Measurements from ENCODE around the gene TSSC4.

The TSSC4 gene

DNA sequence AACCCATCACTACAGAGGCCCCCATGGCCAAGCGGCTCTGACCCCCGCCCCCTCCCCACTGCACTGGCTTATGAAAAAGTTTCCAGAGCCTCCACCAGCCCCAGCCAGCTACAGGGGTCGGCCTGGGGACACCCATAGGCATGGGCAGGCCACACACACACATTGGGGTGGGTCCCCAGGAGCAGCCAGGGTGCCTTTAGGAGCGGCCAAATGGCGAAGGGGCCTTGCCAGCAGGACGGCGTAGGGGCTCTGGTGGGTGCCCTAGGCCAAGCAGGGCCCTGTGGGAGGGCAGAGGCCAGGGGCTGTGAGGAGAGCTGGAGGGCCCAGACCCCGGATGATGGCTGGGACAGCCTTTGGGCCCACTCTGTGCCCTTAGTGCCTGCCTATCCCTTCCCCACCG lies 10.1 kb downstream of the TSSC4 start:
- Histone ChIP-seq H3K9me3 (ENCODE audit: control insufficient read depth, insufficient read depth, low read length) (no peaks in the 10 kb centered on the region), H3K36me3 (ENCODE audit: control insufficient read depth, low read length) (no peaks in the 10 kb centered on the region), H3K4me1 (ENCODE audit: control insufficient read depth, low read length) (no peaks in the 10 kb centered on the region), H3K79me2 (ENCODE audit: control insufficient read depth, low read length) (no peaks in the 10 kb centered on the region), H3K4me2 (ENCODE audit: low read length) (no peak overlapping the region), H3K27me3 (ENCODE audit: control insufficient read depth, low read length) (no peaks in the 10 kb centered on the region), H3K9me2 (replicated peaks; ENCODE audit: control insufficient read depth, low read length) (no peaks in the 10 kb centered on the region), H3K4me3 (ENCODE audit: low read length) (no peak overlapping the region), H3F3A (ENCODE audit: control insufficient read depth, insufficient read depth) (no peaks in the 10 kb centered on the region), H3K27ac (ENCODE audit: low read depth, low read length) (no peak overlapping the region), H4K20me1 (ENCODE audit: control insufficient read depth, insufficient read depth, low read depth, low read length) (no peaks in the 10 kb centered on the region)
- TF ChIP-seq, protein P1, sequence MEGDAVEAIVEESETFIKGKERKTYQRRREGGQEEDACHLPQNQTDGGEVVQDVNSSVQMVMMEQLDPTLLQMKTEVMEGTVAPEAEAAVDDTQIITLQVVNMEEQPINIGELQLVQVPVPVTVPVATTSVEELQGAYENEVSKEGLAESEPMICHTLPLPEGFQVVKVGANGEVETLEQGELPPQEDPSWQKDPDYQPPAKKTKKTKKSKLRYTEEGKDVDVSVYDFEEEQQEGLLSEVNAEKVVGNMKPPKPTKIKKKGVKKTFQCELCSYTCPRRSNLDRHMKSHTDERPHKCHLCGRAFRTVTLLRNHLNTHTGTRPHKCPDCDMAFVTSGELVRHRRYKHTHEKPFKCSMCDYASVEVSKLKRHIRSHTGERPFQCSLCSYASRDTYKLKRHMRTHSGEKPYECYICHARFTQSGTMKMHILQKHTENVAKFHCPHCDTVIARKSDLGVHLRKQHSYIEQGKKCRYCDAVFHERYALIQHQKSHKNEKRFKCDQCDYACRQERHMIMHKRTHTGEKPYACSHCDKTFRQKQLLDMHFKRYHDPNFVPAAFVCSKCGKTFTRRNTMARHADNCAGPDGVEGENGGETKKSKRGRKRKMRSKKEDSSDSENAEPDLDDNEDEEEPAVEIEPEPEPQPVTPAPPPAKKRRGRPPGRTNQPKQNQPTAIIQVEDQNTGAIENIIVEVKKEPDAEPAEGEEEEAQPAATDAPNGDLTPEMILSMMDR (IDR thresholded peaks at IDR 0.05; ENCODE audit: low read depth, low read length, poor library complexity, severe bottlenecking), result no peak
- no peak for TF ChIP-seq EZH2phosphoT487 (IDR thresholded peaks at IDR 0.05; ENCODE audit: borderline replicate concordance, low read length)

DNA sequence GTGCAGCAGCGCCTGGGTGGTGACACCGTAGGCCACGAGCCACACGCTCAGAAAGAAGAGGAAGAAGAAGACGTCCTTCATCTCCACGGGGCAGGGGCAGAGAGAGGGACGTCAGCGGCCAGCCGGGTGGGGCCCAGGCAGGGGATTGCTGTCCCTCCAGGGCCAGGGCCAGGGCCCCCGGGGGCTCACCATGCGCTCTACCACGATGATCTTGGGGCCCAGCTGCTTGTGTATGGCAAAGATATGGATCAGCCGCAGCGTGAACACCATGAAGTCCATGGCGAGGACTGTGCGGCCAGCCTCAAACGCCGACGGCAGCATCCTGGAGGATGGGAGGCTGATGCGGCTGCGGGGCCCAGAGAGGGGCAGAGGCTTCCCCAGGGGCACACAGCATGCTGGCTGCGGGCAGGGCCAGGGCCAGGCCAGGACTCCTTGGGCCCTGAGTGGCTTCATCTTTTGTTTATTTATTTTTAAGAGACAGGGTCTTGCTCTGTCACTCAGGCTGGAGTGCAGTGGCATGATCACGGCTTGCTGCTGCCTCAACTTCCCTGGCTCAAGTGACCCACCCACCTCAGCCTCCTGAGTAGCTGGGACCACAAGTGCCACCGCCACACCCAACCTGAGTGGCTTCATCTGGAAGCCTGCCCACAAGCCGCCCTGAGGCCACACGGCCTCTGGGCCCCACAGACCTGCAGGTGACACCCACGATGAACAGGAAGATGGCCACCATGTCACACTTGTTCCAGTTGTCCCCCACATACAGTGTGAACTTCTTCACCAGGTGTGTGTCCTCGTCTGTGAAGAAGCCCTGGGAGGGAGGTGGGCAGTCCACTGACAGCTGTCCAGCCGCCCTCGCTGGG lies 11.1 kb downstream of the TSSC4 start:
- Histone ChIP-seq H3K4me3 (ENCODE audit: low read length) (no peak overlapping the region), H4K20me1 (ENCODE audit: control insufficient read depth, insufficient read depth, low read depth, low read length) (no peaks in the 10 kb centered on the region), H3K4me2 (ENCODE audit: low read length) (no peak overlapping the region), H3K9me3 (ENCODE audit: control insufficient read depth, insufficient read depth, low read length) (no peaks in the 10 kb centered on the region), H3F3A (ENCODE audit: control insufficient read depth, insufficient read depth) (no peaks in the 10 kb centered on the region), H3K79me2 (ENCODE audit: control insufficient read depth, low read length) (no peaks in the 10 kb centered on the region), H3K36me3 (ENCODE audit: control insufficient read depth, low read length) (no peaks in the 10 kb centered on the region), H3K27ac (ENCODE audit: low read depth, low read length) (no peak overlapping the region), H3K27me3 (ENCODE audit: control insufficient read depth, low read length) (no peaks in the 10 kb centered on the region), H3K9me2 (replicated peaks; ENCODE audit: control insufficient read depth, low read length) (no peaks in the 10 kb centered on the region), H3K4me1 (ENCODE audit: control insufficient read depth, low read length) (no peaks in the 10 kb centered on the region)
- TF ChIP-seq EZH2phosphoT487 (IDR thresholded peaks at IDR 0.05; ENCODE audit: borderline replicate concordance, low read length), result no peak
- TF ChIP-seq, protein P1 (IDR thresholded peaks at IDR 0.05; ENCODE audit: low read depth, low read length, poor library complexity, severe bottlenecking), result no peak

DNA sequence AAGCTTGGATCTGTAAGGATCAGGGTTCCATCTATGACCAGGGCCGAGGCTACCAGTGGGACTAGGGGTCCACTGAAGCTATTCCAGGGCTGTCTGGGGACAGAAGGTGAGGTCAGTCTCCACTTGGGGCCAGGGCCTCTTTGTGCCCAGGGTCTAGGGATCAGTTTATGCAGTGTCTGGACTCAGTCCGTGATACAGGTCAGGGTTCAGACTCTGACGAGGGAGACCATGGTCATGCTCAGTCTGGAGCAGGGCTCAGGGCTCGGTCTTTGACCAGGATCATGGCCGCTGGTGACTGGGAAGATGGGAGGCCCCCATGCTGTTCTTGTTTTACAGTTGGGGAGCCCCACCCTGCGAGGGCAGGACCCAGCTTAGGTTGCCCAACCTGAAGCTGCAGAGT lies 11.8 kb downstream of the TSSC4 start:
- Histone ChIP-seq H4K20me1 (ENCODE audit: control insufficient read depth, insufficient read depth, low read depth, low read length) (no peaks in the 10 kb centered on the region), H3K9me2 (replicated peaks; ENCODE audit: control insufficient read depth, low read length) (no peaks in the 10 kb centered on the region), H3K4me2 (ENCODE audit: low read length) (no peak overlapping the region), H3K36me3 (ENCODE audit: control insufficient read depth, low read length) (no peaks in the 10 kb centered on the region), H3K27me3 (ENCODE audit: control insufficient read depth, low read length) (no peaks in the 10 kb centered on the region), H3K4me1 (ENCODE audit: control insufficient read depth, low read length) (no peaks in the 10 kb centered on the region), H3K79me2 (ENCODE audit: control insufficient read depth, low read length) (no peaks in the 10 kb centered on the region), H3K4me3 (ENCODE audit: low read length) (no peak overlapping the region), H3K9me3 (ENCODE audit: control insufficient read depth, insufficient read depth, low read length) (no peaks in the 10 kb centered on the region), H3F3A (ENCODE audit: control insufficient read depth, insufficient read depth) (no peaks in the 10 kb centered on the region), H3K27ac (ENCODE audit: low read depth, low read length) (no peak overlapping the region)
- TF ChIP-seq EZH2phosphoT487 (IDR thresholded peaks at IDR 0.05; ENCODE audit: borderline replicate concordance, low read length), result no peak
- TF ChIP-seq, protein P1 (IDR thresholded peaks at IDR 0.05; ENCODE audit: low read depth, low read length, poor library complexity, severe bottlenecking), result no peak

All from DOHH2 (cell line).